Testis (tissue), 2 donors: ENCODE results near the gene NOS1.
A peak's percentile ranks its signal among the peaks of the same experiment; 100 is the strongest.

Source experiments
- POLR2A ChIP-seq: fragments of 450-650 bp; IDR thresholded peaks from one replicate; pipeline ENCODE4 v1.6.1; 2017; ENCODE audit warnings: antibody characterized with exemption, mild to moderate bottlenecking, moderate library complexity
- TF ChIP-seq, protein P1 (sequence below), 3 experiments: fragments of 450-650 bp in 2 of 3; fragments of 200-600 bp in 1 of 3; sonication (generic) in 1 of 3; IDR thresholded peaks; one replicate each; pipeline ENCODE4 v1.5.1; 2016 to 2019; ENCODE audit warnings: antibody characterized with exemption in 3 of 3, mild to moderate bottlenecking in 2 of 3, moderate library complexity in 1 of 3

DNA sequence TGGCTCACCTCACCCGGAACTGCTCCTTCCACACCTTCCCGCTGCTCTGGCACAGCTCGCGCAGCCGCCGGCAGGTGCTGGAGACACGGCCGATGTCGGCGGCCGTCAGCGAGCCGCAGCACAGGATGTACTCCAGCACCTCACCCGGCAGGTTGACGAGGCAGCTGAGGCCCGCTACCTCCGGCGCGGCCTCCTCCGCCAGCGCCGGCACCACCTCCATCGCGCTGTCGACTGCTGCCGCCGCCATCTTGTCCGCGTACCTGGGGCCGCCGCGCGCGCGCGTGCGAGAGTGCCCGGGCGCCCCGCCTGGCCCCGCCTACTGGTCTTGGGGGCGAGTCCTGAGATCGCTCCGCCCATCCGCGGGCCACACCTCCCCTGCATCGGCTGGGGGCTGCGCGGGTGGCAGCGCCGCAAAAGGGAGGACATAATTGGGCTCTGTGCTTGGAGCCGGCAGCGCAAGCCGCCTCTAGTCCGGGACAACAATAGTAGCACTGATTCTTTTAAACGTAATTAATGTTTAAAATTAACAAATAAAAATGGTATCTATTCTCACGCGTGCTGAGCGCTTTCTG lies 171.1 kb downstream of the NOS1 start, which contains the start of gene FBXO21:
- TF ChIP-seq, protein P1, sequence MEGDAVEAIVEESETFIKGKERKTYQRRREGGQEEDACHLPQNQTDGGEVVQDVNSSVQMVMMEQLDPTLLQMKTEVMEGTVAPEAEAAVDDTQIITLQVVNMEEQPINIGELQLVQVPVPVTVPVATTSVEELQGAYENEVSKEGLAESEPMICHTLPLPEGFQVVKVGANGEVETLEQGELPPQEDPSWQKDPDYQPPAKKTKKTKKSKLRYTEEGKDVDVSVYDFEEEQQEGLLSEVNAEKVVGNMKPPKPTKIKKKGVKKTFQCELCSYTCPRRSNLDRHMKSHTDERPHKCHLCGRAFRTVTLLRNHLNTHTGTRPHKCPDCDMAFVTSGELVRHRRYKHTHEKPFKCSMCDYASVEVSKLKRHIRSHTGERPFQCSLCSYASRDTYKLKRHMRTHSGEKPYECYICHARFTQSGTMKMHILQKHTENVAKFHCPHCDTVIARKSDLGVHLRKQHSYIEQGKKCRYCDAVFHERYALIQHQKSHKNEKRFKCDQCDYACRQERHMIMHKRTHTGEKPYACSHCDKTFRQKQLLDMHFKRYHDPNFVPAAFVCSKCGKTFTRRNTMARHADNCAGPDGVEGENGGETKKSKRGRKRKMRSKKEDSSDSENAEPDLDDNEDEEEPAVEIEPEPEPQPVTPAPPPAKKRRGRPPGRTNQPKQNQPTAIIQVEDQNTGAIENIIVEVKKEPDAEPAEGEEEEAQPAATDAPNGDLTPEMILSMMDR (IDR thresholded peaks at IDR 0.05), result no peak
- peak; percentile 84 for TF ChIP-seq POLR2A
